DOHH2 (cell line): ENCODE measurements around the gene TMTC2.
"Not testable (repeated sequence)": the region's sequence is repeated elsewhere in the genome, so short reads cannot be mapped to it uniquely, and the experiment has no call there.

Source experiments
- H3F3A ChIP-seq: fragments of 200-600 bp; sonication (generic), shearing (Covaris generic); 2 replicates; pipeline ENCODE4 v1.6.0; 2016; ENCODE audit warnings: antibody characterized with exemption, mild to moderate bottlenecking; ENCODE audit not compliant: control insufficient read depth, insufficient read depth
- H3K27ac ChIP-seq: fragments of 200-600 bp; sonication (generic); 2 replicates; pipeline ENCODE4 v1.5.1; 2014; ENCODE audit warnings: low read depth, mild to moderate bottlenecking, low read length, moderate library complexity
- H3K27me3 ChIP-seq: fragments of 200-600 bp; sonication (generic); 2 replicates; pipeline ENCODE4 v1.6.1; 2014; ENCODE audit warnings: mild to moderate bottlenecking, low read length, mixed read lengths; ENCODE audit not compliant: control insufficient read depth
- H3K36me3 ChIP-seq: fragments of 200-600 bp; sonication (generic); 2 replicates; pipeline ENCODE4 v1.6.1; 2014; ENCODE audit warnings: mild to moderate bottlenecking, low read length, moderate library complexity, mixed read lengths; ENCODE audit not compliant: control insufficient read depth
- H3K4me1 ChIP-seq: fragments of 200-600 bp; sonication (generic); 2 replicates; pipeline ENCODE4 v1.6.1; 2014; ENCODE audit warnings: mild to moderate bottlenecking, low read length, mixed read lengths; ENCODE audit not compliant: control insufficient read depth
- H3K4me2 ChIP-seq: fragments of 200-600 bp; sonication (generic); 2 replicates; pipeline ENCODE4 v1.6.0; 2014; ENCODE audit warnings: mild to moderate bottlenecking, low read length, moderate library complexity
- H3K4me3 ChIP-seq: fragments of 200-600 bp; sonication (generic); 2 replicates; pipeline ENCODE4 v1.5.1; 2014; ENCODE audit warnings: mild to moderate bottlenecking, low read length, mixed read lengths
- H3K79me2 ChIP-seq: fragments of 200-600 bp; sonication (generic); 2 replicates; pipeline ENCODE4 v1.6.1; 2014; ENCODE audit warnings: mild to moderate bottlenecking, low read length, mixed read lengths; ENCODE audit not compliant: control insufficient read depth
- H3K9me2 ChIP-seq: fragments of 200-600 bp; sonication (generic); replicated peaks from 2 replicates; pipeline ENCODE4 v1.6.1; 2014; ENCODE audit warnings: mild to moderate bottlenecking, low read length, mixed read lengths; ENCODE audit not compliant: control insufficient read depth
- H3K9me3 ChIP-seq: fragments of 200-600 bp; sonication (generic); 2 replicates; pipeline ENCODE4 v1.6.1; 2014; ENCODE audit warnings: antibody characterized with exemption, low read length, mixed read lengths; ENCODE audit not compliant: control insufficient read depth, insufficient read depth
- H4K20me1 ChIP-seq: fragments of 200-600 bp; sonication (generic); 2 replicates; pipeline ENCODE4 v1.6.0; 2014; ENCODE audit warnings: low read depth, mild to moderate bottlenecking, antibody characterized with exemption, low read length, moderate library complexity; ENCODE audit not compliant: control insufficient read depth, insufficient read depth
- EZH2phosphoT487 ChIP-seq: fragments of 200-600 bp; sonication (generic); IDR thresholded peaks from 2 replicates; pipeline ENCODE4 v1.6.1; 2017; ENCODE audit warnings: borderline replicate concordance, mild to moderate bottlenecking, antibody characterized with exemption, low read length, moderate library complexity, mixed read lengths
- TF ChIP-seq, protein P1 (sequence below): fragments of 200-600 bp; sonication (generic); IDR thresholded peaks from one replicate; pipeline ENCODE4 v1.5.1; 2014; ENCODE audit warnings: antibody characterized with exemption, mild to moderate bottlenecking, low read depth, low read length; ENCODE audit not compliant: poor library complexity, severe bottlenecking

Gene TMTC2

GRCh38 chr12:82804601-82805000 lies 117.9 kb downstream of the TMTC2 start:
- no peaks in the 10 kb centered on the region for H4K20me1 ChIP-seq
- TF ChIP-seq, protein P1, sequence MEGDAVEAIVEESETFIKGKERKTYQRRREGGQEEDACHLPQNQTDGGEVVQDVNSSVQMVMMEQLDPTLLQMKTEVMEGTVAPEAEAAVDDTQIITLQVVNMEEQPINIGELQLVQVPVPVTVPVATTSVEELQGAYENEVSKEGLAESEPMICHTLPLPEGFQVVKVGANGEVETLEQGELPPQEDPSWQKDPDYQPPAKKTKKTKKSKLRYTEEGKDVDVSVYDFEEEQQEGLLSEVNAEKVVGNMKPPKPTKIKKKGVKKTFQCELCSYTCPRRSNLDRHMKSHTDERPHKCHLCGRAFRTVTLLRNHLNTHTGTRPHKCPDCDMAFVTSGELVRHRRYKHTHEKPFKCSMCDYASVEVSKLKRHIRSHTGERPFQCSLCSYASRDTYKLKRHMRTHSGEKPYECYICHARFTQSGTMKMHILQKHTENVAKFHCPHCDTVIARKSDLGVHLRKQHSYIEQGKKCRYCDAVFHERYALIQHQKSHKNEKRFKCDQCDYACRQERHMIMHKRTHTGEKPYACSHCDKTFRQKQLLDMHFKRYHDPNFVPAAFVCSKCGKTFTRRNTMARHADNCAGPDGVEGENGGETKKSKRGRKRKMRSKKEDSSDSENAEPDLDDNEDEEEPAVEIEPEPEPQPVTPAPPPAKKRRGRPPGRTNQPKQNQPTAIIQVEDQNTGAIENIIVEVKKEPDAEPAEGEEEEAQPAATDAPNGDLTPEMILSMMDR, result no peak
- TF ChIP-seq EZH2phosphoT487, result no peak
- no peaks in the 10 kb centered on the region for H3F3A ChIP-seq
- H3K27ac ChIP-seq, result no peak overlapping the region
- no peaks in the 10 kb centered on the region for H3K79me2 ChIP-seq
- no peak overlapping the region for H3K4me2 ChIP-seq
- H3K27me3 ChIP-seq, result no peaks in the 10 kb centered on the region
- H3K4me1 ChIP-seq, result no peaks in the 10 kb centered on the region
- no peaks in the 10 kb centered on the region for H3K9me2 ChIP-seq
- no peaks in the 10 kb centered on the region for H3K9me3 ChIP-seq
- no peak overlapping the region for H3K4me3 ChIP-seq
- H3K36me3 ChIP-seq, result no peaks in the 10 kb centered on the region

- not testable (repeated sequence) for H3K36me3 ChIP-seq, H3K9me3 ChIP-seq, H4K20me1 ChIP-seq, H3K79me2 ChIP-seq, H3K9me2 ChIP-seq, H3K4me2 ChIP-seq, H3K4me3 ChIP-seq, H3K27me3 ChIP-seq, H3F3A ChIP-seq, H3K4me1 ChIP-seq, H3K27ac ChIP-seq
Observed at GRCh38 chr12:82805004-82805403, 118.3 kb downstream of the TMTC2 start.

GRCh38 chr12:82805812-82806497 lies 119.2 kb downstream of the TMTC2 start:
- no peaks in the 10 kb centered on the region for H3K27me3 ChIP-seq
- TF ChIP-seq EZH2phosphoT487, result no peak
- TF ChIP-seq, protein P1, result no peak
- H3K79me2 ChIP-seq, result no peaks in the 10 kb centered on the region
- no peaks in the 10 kb centered on the region for H3K9me2 ChIP-seq
- H3K4me3 ChIP-seq, result no peak overlapping the region
- H3K27ac ChIP-seq, result no peak overlapping the region
- H3K36me3 ChIP-seq, result no peaks in the 10 kb centered on the region
- H4K20me1 ChIP-seq, result no peaks in the 10 kb centered on the region
- H3K4me2 ChIP-seq, result no peak overlapping the region
- no peaks in the 10 kb centered on the region for H3K4me1 ChIP-seq
- H3K9me3 ChIP-seq, result no peaks in the 10 kb centered on the region
- no peaks in the 10 kb centered on the region for H3F3A ChIP-seq

DNA sequence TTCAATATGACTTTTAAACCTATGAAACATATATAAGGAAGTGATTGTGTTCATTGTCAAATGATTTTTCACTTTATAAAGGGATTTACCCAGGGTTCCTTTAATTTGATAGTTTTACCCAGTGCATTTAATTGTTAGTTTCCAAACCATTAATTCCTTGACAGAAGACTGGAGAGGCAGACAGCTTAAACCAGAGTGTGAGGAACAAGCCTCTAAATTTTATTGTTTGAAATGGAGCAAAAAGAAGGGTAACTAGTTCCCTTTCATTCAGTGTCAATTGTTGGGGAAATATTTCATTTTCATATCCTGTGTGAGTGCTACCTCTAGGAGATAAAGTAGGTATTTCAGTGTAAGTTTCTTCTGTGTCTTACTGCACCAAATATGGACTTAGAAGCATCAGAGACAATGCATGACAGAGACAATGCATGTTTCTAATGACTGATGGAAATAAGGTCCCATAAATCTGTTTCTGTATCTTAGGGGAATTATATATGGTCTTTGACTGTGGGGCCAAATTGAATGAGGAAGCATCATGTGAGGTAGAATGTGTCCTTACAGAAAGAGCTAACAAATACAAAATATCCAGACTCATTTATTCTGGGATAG lies 120.5 kb downstream of the TMTC2 start:
- H3K4me2 ChIP-seq, result no peak overlapping the region
- no peaks in the 10 kb centered on the region for H3K27me3 ChIP-seq
- no peak for TF ChIP-seq EZH2phosphoT487
- TF ChIP-seq, protein P1, result no peak
- H3K27ac ChIP-seq, result no peak overlapping the region
- no peaks in the 10 kb centered on the region for H4K20me1 ChIP-seq
- H3K79me2 ChIP-seq, result no peaks in the 10 kb centered on the region
- H3K4me1 ChIP-seq, result no peaks in the 10 kb centered on the region
- no peaks in the 10 kb centered on the region for H3F3A ChIP-seq
- H3K9me2 ChIP-seq, result no peaks in the 10 kb centered on the region
- H3K36me3 ChIP-seq, result no peaks in the 10 kb centered on the region
- H3K4me3 ChIP-seq, result no peak overlapping the region
- H3K9me3 ChIP-seq, result no peaks in the 10 kb centered on the region
